Measurements from ENCODE around the gene EEPD1.
"Not testable (repeated sequence)": the region's sequence is repeated elsewhere in the genome, so short reads cannot be mapped to it uniquely, and the experiment has no call there.

Gene EEPD1

DNA sequence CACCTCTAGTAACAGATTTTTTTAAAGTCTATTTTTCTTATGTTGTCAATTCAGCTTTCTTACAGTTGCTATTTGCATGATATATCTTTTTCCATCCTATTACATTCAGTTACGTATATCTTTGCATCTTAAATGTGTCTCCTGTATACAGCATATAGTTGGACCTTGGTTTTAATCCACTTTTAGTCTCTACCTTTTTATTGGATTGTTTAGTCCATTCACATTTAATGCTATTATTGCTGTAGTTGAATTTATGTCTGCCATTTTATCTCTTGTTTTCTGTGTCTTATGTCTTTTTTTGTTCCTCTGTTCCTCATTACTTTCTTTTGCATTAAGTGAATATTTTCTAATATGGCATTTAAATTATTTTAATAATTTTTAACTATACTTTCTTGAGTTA is 100.6 kb downstream of the EEPD1 start:
- Histone ChIP-seq H3K27me3 (replicated peaks; ENCODE audit: control insufficient read depth, insufficient read depth, low read length) (no peaks in the 10 kb centered on the region), H3K36me3 (ENCODE audit: control insufficient read depth, insufficient read depth, low read length, severe bottlenecking) (no peaks in the 10 kb centered on the region), H3K4me3 (ENCODE audit: low read length) (no peak overlapping the region), H3K9ac (ENCODE audit: low read length) (no peak overlapping the region), H3K9me3 (ENCODE audit: control insufficient read depth, low read length) (peaks cover 10% of the 10 kb centered on the region), H3K4me1 (ENCODE audit: control insufficient read depth, insufficient read depth, low read length) (no peaks in the 10 kb centered on the region)
- DNase-seq (ENCODE audit: low read depth): no peak

GRCh38 chr7:36258510-36259259 is 105.6 kb downstream of the EEPD1 start:
- DNase-seq (ENCODE audit: low read depth): peak; percentile 76
- not testable (repeated sequence) for H3K4me3 ChIP-seq (ENCODE audit: low read length)

DNA sequence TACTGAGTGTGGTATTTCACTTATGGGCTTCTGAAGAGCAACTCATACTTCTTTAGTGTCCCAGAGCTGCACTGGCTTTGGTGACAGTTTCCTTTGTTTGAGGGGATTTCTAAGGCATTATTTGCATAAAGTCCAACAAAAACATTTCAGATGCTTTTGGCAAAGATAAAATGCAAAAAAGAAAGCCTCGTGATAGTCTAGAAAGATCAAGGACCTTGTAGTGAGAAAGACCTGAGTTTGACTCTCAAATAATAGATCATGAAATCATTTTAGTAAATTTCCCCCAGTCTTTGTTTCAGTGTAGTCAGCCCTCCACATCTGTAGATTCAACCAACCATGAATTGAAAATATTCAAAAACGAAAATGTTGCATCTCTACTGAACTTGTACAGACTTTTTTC is 107.4 kb downstream of the EEPD1 start:
- Histone ChIP-seq H3K27me3 (replicated peaks; ENCODE audit: control insufficient read depth, insufficient read depth, low read length) (no peaks in the 10 kb centered on the region), H3K9ac (ENCODE audit: low read length) (no peak overlapping the region), H3K4me1 (ENCODE audit: control insufficient read depth, insufficient read depth, low read length) (peaks cover 51% of the 10 kb centered on the region), H3K4me3 (ENCODE audit: low read length) (no peak overlapping the region), H3K9me3 (ENCODE audit: control insufficient read depth, low read length) (no peaks in the 10 kb centered on the region), H3K36me3 (ENCODE audit: control insufficient read depth, insufficient read depth, low read length, severe bottlenecking) (no peaks in the 10 kb centered on the region)
- DNase-seq (ENCODE audit: low read depth): no peak

More at GRCh38 chr7:36258510-36259259, 105.6 kb downstream of the EEPD1 start:
- not testable (repeated sequence) for H3K27me3 ChIP-seq (replicated peaks; ENCODE audit: control insufficient read depth, insufficient read depth, low read length); H3K9me3 ChIP-seq (ENCODE audit: control insufficient read depth, low read length); H3K36me3 ChIP-seq (ENCODE audit: control insufficient read depth, insufficient read depth, low read length, severe bottlenecking); H3K9ac ChIP-seq (ENCODE audit: low read length)
- H3K4me1 ChIP-seq (ENCODE audit: control insufficient read depth, insufficient read depth, low read length): peaks cover 34% of the 10 kb centered on the region

GRCh38 chr7:36261019-36261754 is 108.1 kb downstream of the EEPD1 start:
- no peak for DNase-seq (ENCODE audit: low read depth)
- peak overlapping the region; percentile 35 for H3K4me3 ChIP-seq (ENCODE audit: low read length)
- peaks cover 57% of the 10 kb centered on the region for H3K4me1 ChIP-seq (ENCODE audit: control insufficient read depth, insufficient read depth, low read length)
- no peaks in the 10 kb centered on the region for H3K36me3 ChIP-seq (ENCODE audit: control insufficient read depth, insufficient read depth, low read length, severe bottlenecking)
- no peaks in the 10 kb centered on the region for H3K9me3 ChIP-seq (ENCODE audit: control insufficient read depth, low read length)
- H3K27me3 ChIP-seq (replicated peaks; ENCODE audit: control insufficient read depth, insufficient read depth, low read length): no peaks in the 10 kb centered on the region
- H3K9ac ChIP-seq (ENCODE audit: low read length): peak overlapping the region; percentile 29

- H3K9me3 ChIP-seq (ENCODE audit: control insufficient read depth, low read length): no peaks in the 10 kb centered on the region
- peak overlapping the region; percentile 39 for H3K9ac ChIP-seq (ENCODE audit: low read length)
- H3K4me3 ChIP-seq (ENCODE audit: low read length): peak overlapping the region; percentile 35
- peaks cover 2% of the 10 kb centered on the region for H3K36me3 ChIP-seq (ENCODE audit: control insufficient read depth, insufficient read depth, low read length, severe bottlenecking)
- H3K4me1 ChIP-seq (ENCODE audit: control insufficient read depth, insufficient read depth, low read length): peaks cover 57% of the 10 kb centered on the region
- no peaks in the 10 kb centered on the region for H3K27me3 ChIP-seq (replicated peaks; ENCODE audit: control insufficient read depth, insufficient read depth, low read length)
- DNase-seq (ENCODE audit: low read depth): no peak
Observed at GRCh38 chr7:36262309-36263094, 109.4 kb downstream of the EEPD1 start.

DNA sequence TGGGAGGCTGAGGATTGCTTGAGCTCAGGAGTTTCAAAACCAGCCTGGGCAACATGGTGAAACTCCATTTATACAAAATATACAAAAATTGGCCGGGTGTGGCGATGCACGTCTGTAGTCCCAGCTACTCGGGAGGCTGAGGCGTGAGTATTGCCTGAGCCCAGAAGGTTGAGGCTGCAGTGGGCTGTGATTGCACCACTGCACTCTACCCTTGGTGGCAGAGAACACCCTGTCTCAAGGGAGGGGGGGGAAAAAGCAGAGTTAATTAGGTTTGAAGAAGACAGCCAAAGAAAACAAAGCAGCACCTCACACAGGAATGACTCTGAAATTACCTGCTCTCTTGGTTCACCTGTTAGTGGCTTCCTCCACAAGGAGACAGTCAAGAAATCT is 110.0 kb downstream of the EEPD1 start:
- peaks cover 57% of the 10 kb centered on the region for H3K4me1 ChIP-seq (ENCODE audit: control insufficient read depth, insufficient read depth, low read length)
- DNase-seq (ENCODE audit: low read depth): no peak
- no peak overlapping the region for H3K4me3 ChIP-seq (ENCODE audit: low read length)
- H3K9me3 ChIP-seq (ENCODE audit: control insufficient read depth, low read length): no peaks in the 10 kb centered on the region
- H3K36me3 ChIP-seq (ENCODE audit: control insufficient read depth, insufficient read depth, low read length, severe bottlenecking): peaks cover 5% of the 10 kb centered on the region
- H3K9ac ChIP-seq (ENCODE audit: low read length): no peak overlapping the region
- H3K27me3 ChIP-seq (replicated peaks; ENCODE audit: control insufficient read depth, insufficient read depth, low read length): no peaks in the 10 kb centered on the region

- Histone ChIP-seq H3K9ac (ENCODE audit: low read length) (no peak overlapping the region), H3K4me1 (ENCODE audit: control insufficient read depth, insufficient read depth, low read length) (peaks cover 57% of the 10 kb centered on the region), H3K36me3 (ENCODE audit: control insufficient read depth, insufficient read depth, low read length, severe bottlenecking) (peaks cover 5% of the 10 kb centered on the region), H3K27me3 (replicated peaks; ENCODE audit: control insufficient read depth, insufficient read depth, low read length) (no peaks in the 10 kb centered on the region), H3K4me3 (ENCODE audit: low read length) (no peak overlapping the region), H3K9me3 (ENCODE audit: control insufficient read depth, low read length) (no peaks in the 10 kb centered on the region)
- no peak for DNase-seq (ENCODE audit: low read depth)
Observed at GRCh38 chr7:36264123-36264801, 111.2 kb downstream of the EEPD1 start.

DNA sequence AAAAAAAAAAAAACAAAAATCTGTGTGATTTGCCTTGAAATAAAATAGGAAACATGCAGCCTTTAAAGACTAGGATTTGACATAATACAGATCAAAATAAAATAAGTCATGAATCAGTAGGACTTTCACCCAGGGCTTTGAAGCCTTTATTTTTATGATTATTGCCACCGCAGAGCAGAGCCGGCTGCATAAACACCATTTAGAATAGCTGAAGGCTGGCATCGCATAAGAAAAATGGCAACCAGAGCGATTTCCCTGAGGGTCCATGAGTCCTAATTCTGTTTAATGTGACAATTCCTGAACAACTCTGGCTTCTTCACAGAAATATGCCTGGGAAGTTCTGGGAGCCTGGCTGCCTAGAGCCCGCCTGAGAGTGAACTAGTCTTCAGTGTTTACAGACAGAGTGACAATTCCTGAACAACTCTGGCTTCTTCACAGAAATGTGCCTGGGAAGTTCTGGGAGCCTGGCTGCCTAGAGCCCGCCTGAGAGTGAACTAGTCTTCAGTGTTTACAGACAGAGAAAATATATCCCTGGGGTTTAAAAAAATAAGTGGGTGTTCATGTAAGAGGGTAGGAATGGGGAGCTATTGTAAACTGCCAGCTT is 112.0 kb downstream of the EEPD1 start:
- H3K4me3 ChIP-seq (ENCODE audit: low read length): no peak overlapping the region
- no peak overlapping the region for H3K9ac ChIP-seq (ENCODE audit: low read length)
- peaks cover 57% of the 10 kb centered on the region for H3K4me1 ChIP-seq (ENCODE audit: control insufficient read depth, insufficient read depth, low read length)
- H3K27me3 ChIP-seq (replicated peaks; ENCODE audit: control insufficient read depth, insufficient read depth, low read length): no peaks in the 10 kb centered on the region
- DNase-seq (ENCODE audit: low read depth): no peak
- no peaks in the 10 kb centered on the region for H3K9me3 ChIP-seq (ENCODE audit: control insufficient read depth, low read length)
- H3K36me3 ChIP-seq (ENCODE audit: control insufficient read depth, insufficient read depth, low read length, severe bottlenecking): peaks cover 5% of the 10 kb centered on the region

- Histone ChIP-seq H3K27me3 (replicated peaks; ENCODE audit: control insufficient read depth, insufficient read depth, low read length) (no peaks in the 10 kb centered on the region), H3K4me3 (ENCODE audit: low read length) (no peak overlapping the region), H3K4me1 (ENCODE audit: control insufficient read depth, insufficient read depth, low read length) (peaks cover 52% of the 10 kb centered on the region), H3K9me3 (ENCODE audit: control insufficient read depth, low read length) (no peaks in the 10 kb centered on the region), H3K36me3 (ENCODE audit: control insufficient read depth, insufficient read depth, low read length, severe bottlenecking) (peaks cover 5% of the 10 kb centered on the region), H3K9ac (ENCODE audit: low read length) (no peak overlapping the region)
- DNase-seq (ENCODE audit: low read depth): no peak
Observed at GRCh38 chr7:36265680-36266079, 112.6 kb downstream of the EEPD1 start.

GRCh38 chr7:36266190-36266589 is 113.1 kb downstream of the EEPD1 start:
- peaks cover 47% of the 10 kb centered on the region for H3K4me1 ChIP-seq (ENCODE audit: control insufficient read depth, insufficient read depth, low read length)
- H3K9ac ChIP-seq (ENCODE audit: low read length): no peak overlapping the region
- peaks cover 5% of the 10 kb centered on the region for H3K36me3 ChIP-seq (ENCODE audit: control insufficient read depth, insufficient read depth, low read length, severe bottlenecking)
- H3K27me3 ChIP-seq (replicated peaks; ENCODE audit: control insufficient read depth, insufficient read depth, low read length): no peaks in the 10 kb centered on the region
- no peak for DNase-seq (ENCODE audit: low read depth)
- H3K4me3 ChIP-seq (ENCODE audit: low read length): no peak overlapping the region
- no peaks in the 10 kb centered on the region for H3K9me3 ChIP-seq (ENCODE audit: control insufficient read depth, low read length)
